CD4-positive, alpha-beta memory T cell (primary cell): ENCODE results near the gene INSIG1. TPM values are rescaled to one million over a fixed set of nuclear protein-coding genes. Genes with fewer than 3 reads are reported as not detected.

Source experiments
- CTCF ChIA-PET: fragments of 350-600 bp; sonication (Branson Sonifier 250); formaldehyde crosslinking; loops from one replicate; lab custom pipeline; 2021; ENCODE audit warnings: inconsistent platforms; ENCODE audit not compliant: partially characterized antibody; lab: Charles Lee
- POLR2A ChIA-PET: fragments of 350-600 bp; sonication (Branson Sonifier 250); formaldehyde crosslinking; loops from one replicate; lab custom pipeline; 2021; ENCODE audit not compliant: partially characterized antibody; lab: Charles Lee
- DNase-seq, 5 donors: peaks; one replicate each; pipeline versions ENCODE4 v3.0.0 to v3.0.0-alpha.2; 2020 to 2022; ENCODE audit warnings: mixed read lengths in 1 of 5
- H3K27ac ChIP-seq: one replicate; pipeline ENCODE4 v1.7.0; 2013; ENCODE audit warnings: low read depth, low read length
- H3K27me3 ChIP-seq: 2 replicates; pipeline ENCODE4 v1.7.0; 2013; ENCODE audit warnings: mild to moderate bottlenecking, low read length, moderate library complexity; ENCODE audit not compliant: insufficient read depth
- H3K36me3 ChIP-seq: 2 replicates; pipeline ENCODE4 v1.7.0; 2013; ENCODE audit warnings: mild to moderate bottlenecking, low read length, moderate library complexity; ENCODE audit not compliant: insufficient read depth
- H3K4me1 ChIP-seq: 2 replicates; pipeline ENCODE4 v1.7.0; 2013; ENCODE audit warnings: mild to moderate bottlenecking, low read length, moderate library complexity; ENCODE audit not compliant: insufficient read depth
- H3K4me3 ChIP-seq, 2 donors: one replicate each; pipeline ENCODE4 v1.7.0; 2013; ENCODE audit warnings: low read length in 2 of 2, mild to moderate bottlenecking in 1 of 2
- H3K9me3 ChIP-seq, 2 donors: one replicate each; pipeline ENCODE4 v1.7.0; 2013; ENCODE audit warnings: low read length in 2 of 2, control low read depth in 1 of 2; ENCODE audit not compliant: control insufficient read depth in 1 of 2
- H3K27ac Mint-ChIP-seq, 7 donors: one replicate each; pipeline ENCODE4 v1.8.0; 2020 to 2021; ENCODE audit warnings: mixed read lengths in 7 of 7, mild to moderate bottlenecking in 6 of 7, inconsistent platforms in 3 of 7, moderate library complexity in 3 of 7
- H3K27me3 Mint-ChIP-seq, 2 donors: one replicate each; pipeline ENCODE4 v1.8.0; 2020 to 2021; ENCODE audit warnings: mixed read lengths in 2 of 2
- H3K36me3 Mint-ChIP-seq, 2 donors: one replicate each; pipeline ENCODE4 v1.8.0; 2020 to 2021; ENCODE audit warnings: mixed read lengths in 2 of 2, inconsistent platforms in 1 of 2, mild to moderate bottlenecking in 1 of 2
- H3K4me1 Mint-ChIP-seq, 4 donors: one replicate each; pipeline ENCODE4 v1.8.0; 2020 to 2021; ENCODE audit warnings: mixed read lengths in 4 of 4, mild to moderate bottlenecking in 1 of 4
- H3K4me3 Mint-ChIP-seq, 8 donors: one replicate each; pipeline ENCODE4 v1.8.0; 2020 to 2021; ENCODE audit warnings: mixed read lengths in 8 of 8, mild to moderate bottlenecking in 7 of 8, moderate library complexity in 6 of 8, inconsistent platforms in 3 of 8
- H3K9me3 Mint-ChIP-seq, 8 donors: one replicate each; pipeline ENCODE4 v1.8.0; 2020 to 2021; ENCODE audit warnings: mixed read lengths in 8 of 8, mild to moderate bottlenecking in 5 of 8, inconsistent platforms in 3 of 8, moderate library complexity in 1 of 8
- intact Hi-C: fragments of 100-400 bp; cut with micrococcal nuclease; formaldehyde crosslinking; loops from one replicate; pipeline ENCODE4 v1.15.1; 2023
- polyA plus RNA-seq, 2 donors: library from polyadenylated mRNA; unstranded; fragments of 300-500 nt; fragmentation: Illumina TruSeq; gene quantifications; one replicate each; pipeline ENCODE4 v1.2.3, GENCODE V29; 2021
- total RNA-seq, 2 experiments: library from RNA; stranded (reverse); gene quantifications; one replicate each; pipeline ENCODE4 v1.2.3, GENCODE V29; 2021

Gene INSIG1
- total and polyA plus RNA-seq, 4 experiments from 2014 or later = 28.1 to 43.0 (median 41.7) TPM

GRCh38 chr7:155285833-155286232 lies 11.8 kb upstream of the INSIG1 start:
- ChIA-PET CTCF (interaction anchor here (0.9 kb wide), 1 partner anchor 10 kb away, joined by 5 read pairs; no protein-coding TSS in a partner anchor), POLR2A (interaction anchor here (2.5 kb wide), 1 partner anchor 12 kb away, joined by 22 read pairs; the partner anchor contains the start of gene INSIG1)
- no peaks in the 10 kb centered on the region for H3K9me3 Mint-ChIP-seq
- peaks cover 16 to 24% (median 21%) of the 10 kb centered on the region in 4 donors for H3K4me1 Mint-ChIP-seq
- peak overlapping the region in 1 of 8 donors; percentile 22 for H3K4me3 Mint-ChIP-seq
- Histone ChIP-seq H3K4me1 (no peaks in the 10 kb centered on the region), H3K27ac (no peak overlapping the region), H3K27me3 (no peaks in the 10 kb centered on the region), H3K4me3 (no peak overlapping the region), H3K36me3 (no peaks in the 10 kb centered on the region), H3K9me3 (no peaks in the 10 kb centered on the region)
- H3K27me3 Mint-ChIP-seq = peaks cover 0 to 2% of the 10 kb centered on the region in 2 donors
- no peak for DNase-seq
- intact Hi-C loops = no loop called here
- peak overlapping the region in 1 of 7 donors; percentile 48 for H3K27ac Mint-ChIP-seq
- no peaks in the 10 kb centered on the region for H3K36me3 Mint-ChIP-seq

GRCh38 chr7:155286686-155287085 lies 11.0 kb upstream of the INSIG1 start:
- CTCF ChIA-PET = no interaction called here
- H3K27ac Mint-ChIP-seq = peak overlapping the region in 1 of 7 donors; percentile 53
- no peak for DNase-seq
- intact Hi-C loops = no loop called here
- H3K36me3 Mint-ChIP-seq = no peaks in the 10 kb centered on the region
- H3K4me1 Mint-ChIP-seq = peaks cover 16 to 24% (median 21%) of the 10 kb centered on the region in 4 donors
- H3K36me3 ChIP-seq = no peaks in the 10 kb centered on the region
- H3K9me3 Mint-ChIP-seq = no peaks in the 10 kb centered on the region
- no peak overlapping the region for H3K4me3 ChIP-seq
- H3K27me3 ChIP-seq = no peaks in the 10 kb centered on the region
- H3K27me3 Mint-ChIP-seq = peaks cover 0 to 2% of the 10 kb centered on the region in 2 donors
- POLR2A ChIA-PET = interaction anchor here (2.5 kb wide), 1 partner anchor 11 kb away, joined by 22 read pairs; the partner anchor contains the start of gene INSIG1
- H3K4me3 Mint-ChIP-seq = no peak overlapping the region
- no peak overlapping the region for H3K27ac ChIP-seq
- H3K4me1 ChIP-seq = no peaks in the 10 kb centered on the region
- H3K9me3 ChIP-seq = no peaks in the 10 kb centered on the region

GRCh38 chr7:155287284-155287935 lies 10.3 kb upstream of the INSIG1 start:
- peaks cover 0 to 2% of the 10 kb centered on the region in 2 donors for H3K27me3 Mint-ChIP-seq
- POLR2A ChIA-PET = interaction anchor here (1.3 to 2.5 kb wide), 2 partner anchors 11 to 82 kb away, joined by 5 to 22 read pairs; partner anchors contain the start of gene INSIG1

GRCh38 chr7:155288055-155288454 lies 9.6 kb upstream of the INSIG1 start:
- H3K4me3 ChIP-seq = no peak overlapping the region
- peaks cover 2 to 3% of the 10 kb centered on the region in 2 donors for H3K27me3 Mint-ChIP-seq
- intact Hi-C loops = no loop called here
- H3K36me3 ChIP-seq = no peaks in the 10 kb centered on the region
- no peaks in the 10 kb centered on the region for H3K9me3 ChIP-seq
- no peaks in the 10 kb centered on the region for H3K36me3 Mint-ChIP-seq
- ChIA-PET CTCF (interaction anchor here (1.2 kb wide), 1 partner anchor 8 kb away, joined by 3 read pairs; no protein-coding TSS in a partner anchor), POLR2A (interaction anchor here (1.3 to 2.5 kb wide), 2 partner anchors 10 to 83 kb away, joined by 5 to 22 read pairs; partner anchors contain the start of gene INSIG1)
- H3K27ac ChIP-seq = no peak overlapping the region
- H3K27me3 ChIP-seq = no peaks in the 10 kb centered on the region
- DNase-seq = no peak
- no peak overlapping the region for H3K27ac Mint-ChIP-seq
- no peak overlapping the region for H3K4me3 Mint-ChIP-seq
- no peaks in the 10 kb centered on the region for H3K9me3 Mint-ChIP-seq
- no peaks in the 10 kb centered on the region for H3K4me1 ChIP-seq
- H3K4me1 Mint-ChIP-seq = peaks cover 16 to 24% (median 21%) of the 10 kb centered on the region in 4 donors

More at GRCh38 chr7:155287284-155287935, 10.3 kb upstream of the INSIG1 start:
- Histone ChIP-seq H3K27me3 (no peaks in the 10 kb centered on the region), H3K4me1 (no peaks in the 10 kb centered on the region), H3K27ac (no peak overlapping the region), H3K36me3 (no peaks in the 10 kb centered on the region), H3K4me3 (no peak overlapping the region), H3K9me3 (no peaks in the 10 kb centered on the region)
- intact Hi-C loops = no loop called here
- H3K4me3 Mint-ChIP-seq = peak overlapping the region in 1 of 8 donors; percentile 36
- no peaks in the 10 kb centered on the region for H3K9me3 Mint-ChIP-seq
- H3K36me3 Mint-ChIP-seq = no peaks in the 10 kb centered on the region
- CTCF ChIA-PET = interaction anchor here (1.2 kb wide), 1 partner anchor 8 kb away, joined by 3 read pairs; no protein-coding TSS in a partner anchor
- peaks cover 16 to 24% (median 21%) of the 10 kb centered on the region in 4 donors for H3K4me1 Mint-ChIP-seq
- peak overlapping the region in 2 of 7 donors; percentile 53 to 62 for H3K27ac Mint-ChIP-seq
- no peak for DNase-seq

GRCh38 chr7:155289107-155289506 lies 8.6 kb upstream of the INSIG1 start:
- ChIA-PET CTCF (interaction anchor here (1.2 kb wide), 2 partner anchors 55 to 56 kb away, joined by 3 read pairs; no protein-coding TSS in a partner anchor), POLR2A (interaction anchor here (1.0 to 1.3 kb wide), 2 partner anchors 8 to 10 kb away, joined by 3 to 6 read pairs; partner anchors contain the start of gene INSIG1)
- Mint-ChIP-seq H3K9me3 (no peaks in the 10 kb centered on the region), H3K4me3 (no peak overlapping the region), H3K4me1 (peaks cover 16 to 24% (median 21%) of the 10 kb centered on the region in 4 donors), H3K36me3 (no peaks in the 10 kb centered on the region), H3K27ac (peak overlapping the region in 1 of 7 donors; percentile 75), H3K27me3 (peaks cover 0 to 3% of the 10 kb centered on the region in 2 donors)
- H3K4me3 ChIP-seq = no peak overlapping the region
- H3K27me3 ChIP-seq = no peaks in the 10 kb centered on the region
- H3K4me1 ChIP-seq = no peaks in the 10 kb centered on the region
- H3K9me3 ChIP-seq = no peaks in the 10 kb centered on the region
- no peaks in the 10 kb centered on the region for H3K36me3 ChIP-seq
- H3K27ac ChIP-seq = no peak overlapping the region
- DNase-seq = no peak
- intact Hi-C loops = no loop called here

- no peak overlapping the region for H3K4me3 ChIP-seq
- no peak overlapping the region for H3K4me3 Mint-ChIP-seq
- no peaks in the 10 kb centered on the region for H3K36me3 ChIP-seq
- CTCF ChIA-PET = interaction anchor here (1.2 kb wide), 1 partner anchor 54 kb away, joined by 3 read pairs; no protein-coding TSS in a partner anchor
- no peak for DNase-seq
- no peaks in the 10 kb centered on the region for H3K9me3 Mint-ChIP-seq
- no peak overlapping the region for H3K27ac Mint-ChIP-seq
- H3K9me3 ChIP-seq = no peaks in the 10 kb centered on the region
- peaks cover 0 to 3% of the 10 kb centered on the region in 2 donors for H3K27me3 Mint-ChIP-seq
- H3K27ac ChIP-seq = no peak overlapping the region
- H3K36me3 Mint-ChIP-seq = no peaks in the 10 kb centered on the region
- no peaks in the 10 kb centered on the region for H3K27me3 ChIP-seq
- POLR2A ChIA-PET = interaction anchor here (1.3 kb wide), 1 partner anchor 9 kb away, joined by 3 read pairs; no protein-coding TSS in a partner anchor
- peaks cover 15 to 23% (median 20%) of the 10 kb centered on the region in 4 donors for H3K4me1 Mint-ChIP-seq
- intact Hi-C loops = no loop called here
- H3K4me1 ChIP-seq = no peaks in the 10 kb centered on the region
These were observed 7.7 kb upstream of the INSIG1 start for GRCh38 chr7:155289949-155290501.
